K562 (cell line): Measurements from ENCODE around the gene SOSTDC1. TPM values are rescaled to one million over a fixed set of nuclear protein-coding genes. Genes with fewer than 3 reads are reported as not detected.

ENCODE experiments used
- MTA3 ChIP-seq: fragments of 450-650 bp; formaldehyde crosslinking; IDR thresholded peaks from 2 replicates; pipeline ENCODE4 v1.6.1; 2017; ENCODE audit warnings: mild to moderate bottlenecking, borderline replicate concordance
- POLR2H ChIP-seq: IDR thresholded peaks from 2 replicates; pipeline ENCODE4 v1.6.1; 2016; ENCODE audit warnings: missing genetic modification characterization, low read depth, mild to moderate bottlenecking, control low read depth, missing compliant biosample characterization, moderate library complexity
- RAD51 ChIP-seq: fragments of 450-650 bp; IDR thresholded peaks from 2 replicates; pipeline ENCODE4 v1.7.1; 2016; ENCODE audit warnings: low read depth, mild to moderate bottlenecking, borderline replicate concordance
- REST ChIP-seq, 2 experiments: fragments of 450-650 bp; formaldehyde crosslinking in 1 of 2; IDR thresholded peaks; 2 replicates each; pipeline versions ENCODE4 v1.4.0 to v1.6.1; 2014 to 2020; ENCODE audit warnings: mild to moderate bottlenecking in 2 of 2, borderline replicate concordance in 1 of 2, low read depth in 1 of 2
- SIRT6 ChIP-seq: IDR thresholded peaks from one replicate; pipeline ENCODE4 v1.6.1; 2012; ENCODE audit warnings: low read depth, mild to moderate bottlenecking, control low read depth, inconsistent platforms, low read length, moderate library complexity
- THRAP3 ChIP-seq: fragments of 450-650 bp; IDR thresholded peaks from 2 replicates; pipeline ENCODE4 v1.6.1; 2016; ENCODE audit warnings: mild to moderate bottlenecking, inconsistent platforms, borderline replicate concordance
- WHSC1 ChIP-seq: IDR thresholded peaks from one replicate; pipeline ENCODE4 v1.6.1; 2012; ENCODE audit warnings: low read length, control low read depth, inconsistent platforms
- polyA plus RNA-seq, 8 experiments: library from polyadenylated mRNA; depleted of rRNA in 4 of 8; stranded (reverse) in 5 of 8; unstranded in 3 of 8; fragments of >200 nt; fragmentation: Nextera tagmentation in 2 of 8; fragmentation: Illumina TruSeq in 1 of 8; extraction: Ambion mirVana in 2 of 8; extraction: Trizol in 1 of 8; gene quantifications; 2 replicates each; pipeline versions ENCODE4 v1.2.1 to v1.2.3, GENCODE V29; 2011 to 2014; ENCODE audit warnings: inconsistent platforms in 1 of 8, missing spikeins in 1 of 8
- total RNA-seq, 7 experiments: library from RNA; depleted of rRNA in 6 of 7; stranded (reverse); fragments of >200 nt in 6 of 7; fragmentation: Illumina TruSeq in 2 of 7; extraction: Trizol in 2 of 7; gene quantifications; 2 replicates each; pipeline versions ENCODE4 v1.2.1 to v1.2.3, GENCODE V29; 2011 to 2021; ENCODE audit warnings: low replicate concordance in 1 of 7
- TF ChIP-seq, protein P1 (sequence below): fragments of 250-450 bp; sonication (Bioruptor Pico); IDR thresholded peaks from 2 replicates; pipeline ENCODE4 v1.8.0; 2021; ENCODE audit warnings: mild to moderate bottlenecking, moderate library complexity
- TF ChIP-seq, protein P2 (sequence below): fragments of 150-350 bp; conservative IDR thresholded peaks from 2 replicates; pipeline ENCODE4 v1.6.1; 2014; ENCODE audit warnings: low read length

Gene SOSTDC1
- total and polyA plus RNA-seq, 9 of the 15 experiments (the other 6 are each of a cell fraction or from before 2014, with no cell fraction given): 8.3 to 48.6 (median 15.9) TPM

- TF ChIP-seq REST (IDR thresholded peaks at IDR 0.05; ENCODE audit: borderline replicate concordance): no peak
- no peak for TF ChIP-seq REST (CRISPR knock-in tag; IDR thresholded peaks at IDR 0.05; ENCODE audit: low read depth)
- no peak for TF ChIP-seq POLR2H (tag)
- TF ChIP-seq, protein P1, sequence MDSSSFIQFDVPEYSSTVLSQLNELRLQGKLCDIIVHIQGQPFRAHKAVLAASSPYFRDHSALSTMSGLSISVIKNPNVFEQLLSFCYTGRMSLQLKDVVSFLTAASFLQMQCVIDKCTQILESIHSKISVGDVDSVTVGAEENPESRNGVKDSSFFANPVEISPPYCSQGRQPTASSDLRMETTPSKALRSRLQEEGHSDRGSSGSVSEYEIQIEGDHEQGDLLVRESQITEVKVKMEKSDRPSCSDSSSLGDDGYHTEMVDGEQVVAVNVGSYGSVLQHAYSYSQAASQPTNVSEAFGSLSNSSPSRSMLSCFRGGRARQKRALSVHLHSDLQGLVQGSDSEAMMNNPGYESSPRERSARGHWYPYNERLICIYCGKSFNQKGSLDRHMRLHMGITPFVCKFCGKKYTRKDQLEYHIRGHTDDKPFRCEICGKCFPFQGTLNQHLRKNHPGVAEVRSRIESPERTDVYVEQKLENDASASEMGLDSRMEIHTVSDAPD: no peak
- no peak for TF ChIP-seq SIRT6
- TF ChIP-seq THRAP3: no peak
- TF ChIP-seq, protein P2, sequence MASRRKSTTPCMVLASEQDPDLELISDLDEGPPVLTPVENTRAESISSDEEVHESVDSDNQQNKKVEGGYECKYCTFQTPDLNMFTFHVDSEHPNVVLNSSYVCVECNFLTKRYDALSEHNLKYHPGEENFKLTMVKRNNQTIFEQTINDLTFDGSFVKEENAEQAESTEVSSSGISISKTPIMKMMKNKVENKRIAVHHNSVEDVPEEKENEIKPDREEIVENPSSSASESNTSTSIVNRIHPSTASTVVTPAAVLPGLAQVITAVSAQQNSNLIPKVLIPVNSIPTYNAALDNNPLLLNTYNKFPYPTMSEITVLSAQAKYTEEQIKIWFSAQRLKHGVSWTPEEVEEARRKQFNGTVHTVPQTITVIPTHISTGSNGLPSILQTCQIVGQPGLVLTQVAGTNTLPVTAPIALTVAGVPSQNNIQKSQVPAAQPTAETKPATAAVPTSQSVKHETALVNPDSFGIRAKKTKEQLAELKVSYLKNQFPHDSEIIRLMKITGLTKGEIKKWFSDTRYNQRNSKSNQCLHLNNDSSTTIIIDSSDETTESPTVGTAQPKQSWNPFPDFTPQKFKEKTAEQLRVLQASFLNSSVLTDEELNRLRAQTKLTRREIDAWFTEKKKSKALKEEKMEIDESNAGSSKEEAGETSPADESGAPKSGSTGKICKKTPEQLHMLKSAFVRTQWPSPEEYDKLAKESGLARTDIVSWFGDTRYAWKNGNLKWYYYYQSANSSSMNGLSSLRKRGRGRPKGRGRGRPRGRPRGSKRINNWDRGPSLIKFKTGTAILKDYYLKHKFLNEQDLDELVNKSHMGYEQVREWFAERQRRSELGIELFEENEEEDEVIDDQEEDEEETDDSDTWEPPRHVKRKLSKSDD: no peak
- TF ChIP-seq RAD51: no peak
- TF ChIP-seq WHSC1: no peak
- TF ChIP-seq MTA3: no peak
These were observed 49.0 kb downstream of the SOSTDC1 start (continued) for GRCh38 chr7:16416289-16417282.
